GM20000 (cell line): Measurements from ENCODE around the gene GPR142.

ENCODE experiments used
- DNase-seq: peaks from one replicate; pipeline ENCODE4 v3.0.0; 2012; ENCODE audit warnings: low spot score
- TF ChIP-seq, protein P1 (sequence below): IDR thresholded peaks from 2 replicates; pipeline ENCODE4 v1.5.1; 2012; ENCODE audit warnings: mild to moderate bottlenecking, control low read depth; ENCODE audit errors: extremely low read depth, missing control alignments

The GPR142 gene

DNA sequence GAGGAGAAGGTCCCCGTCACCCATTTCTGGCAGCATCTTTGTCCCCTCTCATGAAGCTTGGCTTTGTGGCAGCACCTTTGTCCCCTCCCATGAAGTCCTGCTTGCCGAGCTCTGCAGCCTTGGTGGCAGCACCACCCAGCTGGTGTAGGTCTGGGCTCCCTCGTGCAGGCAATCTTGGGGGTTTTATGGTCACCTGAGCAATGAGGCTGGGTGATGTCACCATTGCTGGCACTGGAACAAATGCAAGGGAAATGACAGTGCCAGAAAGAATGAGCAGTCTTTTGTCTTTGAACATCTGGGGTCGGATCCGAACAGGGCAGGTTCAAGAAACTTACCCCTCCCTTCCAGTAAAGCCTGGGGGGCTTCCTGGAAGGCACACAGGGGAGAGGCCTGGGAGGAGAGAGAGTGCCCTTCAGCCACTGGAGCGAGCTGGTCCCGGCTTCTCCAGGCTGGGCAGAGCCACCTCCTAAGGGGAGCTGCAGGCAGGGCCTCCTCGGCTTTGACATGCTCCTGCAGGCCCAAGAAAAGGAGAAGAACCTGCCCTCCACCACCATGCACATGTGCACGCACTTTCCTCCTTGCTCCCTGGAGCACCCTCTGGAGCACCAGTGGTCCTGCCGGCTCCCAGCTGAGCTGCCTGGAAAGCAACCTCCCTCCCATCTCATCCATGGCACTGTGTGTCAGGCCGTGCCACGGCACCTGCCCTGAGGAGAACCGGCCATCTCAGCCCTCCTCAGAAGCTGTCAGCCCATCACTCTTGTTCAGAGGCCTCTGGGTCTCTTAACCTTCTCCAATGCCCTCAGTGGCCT lies 21.7 kb upstream of the GPR142 start:
- no peak for DNase-seq
- TF ChIP-seq, protein P1, sequence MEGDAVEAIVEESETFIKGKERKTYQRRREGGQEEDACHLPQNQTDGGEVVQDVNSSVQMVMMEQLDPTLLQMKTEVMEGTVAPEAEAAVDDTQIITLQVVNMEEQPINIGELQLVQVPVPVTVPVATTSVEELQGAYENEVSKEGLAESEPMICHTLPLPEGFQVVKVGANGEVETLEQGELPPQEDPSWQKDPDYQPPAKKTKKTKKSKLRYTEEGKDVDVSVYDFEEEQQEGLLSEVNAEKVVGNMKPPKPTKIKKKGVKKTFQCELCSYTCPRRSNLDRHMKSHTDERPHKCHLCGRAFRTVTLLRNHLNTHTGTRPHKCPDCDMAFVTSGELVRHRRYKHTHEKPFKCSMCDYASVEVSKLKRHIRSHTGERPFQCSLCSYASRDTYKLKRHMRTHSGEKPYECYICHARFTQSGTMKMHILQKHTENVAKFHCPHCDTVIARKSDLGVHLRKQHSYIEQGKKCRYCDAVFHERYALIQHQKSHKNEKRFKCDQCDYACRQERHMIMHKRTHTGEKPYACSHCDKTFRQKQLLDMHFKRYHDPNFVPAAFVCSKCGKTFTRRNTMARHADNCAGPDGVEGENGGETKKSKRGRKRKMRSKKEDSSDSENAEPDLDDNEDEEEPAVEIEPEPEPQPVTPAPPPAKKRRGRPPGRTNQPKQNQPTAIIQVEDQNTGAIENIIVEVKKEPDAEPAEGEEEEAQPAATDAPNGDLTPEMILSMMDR = no peak

DNA sequence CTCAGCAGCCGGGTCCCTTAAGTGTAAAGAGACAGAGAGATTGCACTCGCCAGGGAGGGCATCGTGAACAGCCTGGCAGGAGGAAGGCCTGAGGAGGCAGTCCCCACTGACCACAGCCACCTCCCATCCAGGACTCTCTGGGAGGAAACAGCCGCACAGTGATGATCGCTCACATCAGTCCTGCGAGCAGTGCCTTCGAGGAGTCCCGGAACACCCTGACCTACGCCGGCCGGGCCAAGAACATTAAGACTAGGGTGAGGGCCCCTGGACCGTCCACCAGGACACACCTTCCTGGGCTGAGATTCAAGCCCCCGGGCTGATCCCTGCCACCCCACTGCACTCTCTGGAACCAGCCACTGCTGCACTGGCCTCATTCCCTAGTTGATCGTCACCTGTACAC lies 19.7 kb upstream of the GPR142 start:
- DNase-seq = no peak
- TF ChIP-seq, protein P1 = no peak

DNA sequence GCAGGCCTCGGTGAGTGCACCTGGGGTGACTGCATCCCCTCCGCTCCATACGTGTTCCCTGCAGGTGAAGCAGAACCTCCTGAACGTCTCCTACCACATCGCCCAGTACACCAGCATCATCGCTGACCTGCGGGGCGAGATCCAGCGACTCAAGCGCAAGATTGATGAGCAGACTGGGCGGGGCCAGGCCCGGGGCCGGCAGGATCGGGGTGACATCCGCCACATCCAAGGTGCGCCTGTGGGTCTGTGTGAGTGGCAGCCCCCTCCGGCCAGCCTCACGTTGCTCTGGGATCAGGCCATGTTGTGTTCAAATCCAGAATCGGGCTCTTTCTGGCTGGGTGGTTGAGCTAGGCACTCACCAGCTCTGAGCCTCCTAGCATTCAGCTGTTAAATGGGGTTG lies 18.2 kb upstream of the GPR142 start:
- no peak for DNase-seq

DNA sequence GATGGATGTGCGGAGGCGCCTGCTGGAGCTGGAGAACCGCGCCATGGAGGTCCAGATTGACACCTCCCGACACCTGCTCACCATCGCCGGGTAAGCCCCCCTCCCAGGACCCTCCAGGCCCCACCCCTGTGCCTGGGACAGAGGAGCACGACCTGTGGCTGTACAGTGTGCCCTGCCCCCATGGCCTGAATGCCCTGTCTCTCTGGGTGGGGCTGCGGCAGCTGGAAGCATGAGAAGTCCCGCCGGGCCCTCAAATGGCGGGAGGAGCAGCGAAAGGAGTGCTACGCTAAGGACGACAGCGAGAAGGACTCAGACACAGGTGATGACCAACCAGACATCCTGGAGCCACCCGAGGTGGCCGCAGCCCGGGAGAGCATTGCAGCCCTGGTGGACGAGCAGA lies 16.8 kb upstream of the GPR142 start:
- TF ChIP-seq, protein P1 = no peak
- no peak for DNase-seq

More for the DNA sequence above, 18.2 kb upstream of the GPR142 start:
- TF ChIP-seq, protein P1 = no peak

DNA sequence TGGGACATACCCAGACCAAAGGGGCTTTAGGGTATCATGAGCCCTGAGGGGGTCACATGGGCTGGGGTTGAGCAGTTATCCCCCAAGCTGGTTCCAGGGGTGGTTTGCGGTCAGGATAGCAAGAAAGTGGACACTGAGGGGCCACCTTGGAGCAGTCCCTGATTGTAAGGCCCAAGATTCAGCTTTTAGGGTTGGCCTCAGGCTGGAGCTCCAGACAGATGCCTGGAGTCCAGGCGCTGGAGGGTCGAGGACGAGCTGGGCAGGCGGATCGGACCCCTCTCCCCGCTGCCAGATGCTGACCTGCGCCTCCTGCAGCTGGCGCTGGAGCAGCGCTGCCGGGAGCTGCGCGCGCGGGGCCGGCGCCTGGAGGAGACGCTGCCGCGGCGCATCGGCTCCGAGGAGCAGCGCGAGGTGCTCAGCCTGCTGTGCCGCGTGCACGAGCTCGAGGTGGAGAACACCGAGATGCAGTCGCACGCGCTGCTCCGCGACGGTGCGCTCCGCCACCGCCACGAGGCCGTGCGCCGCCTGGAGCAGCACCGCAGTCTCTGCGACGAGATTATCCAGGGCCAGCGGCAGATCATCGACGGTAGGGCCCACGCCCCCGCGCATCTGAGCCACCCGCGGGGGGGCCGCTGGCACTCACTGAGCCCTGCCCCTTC lies 15.6 kb upstream of the GPR142 start:
- TF ChIP-seq, protein P1 = no peak
- DNase-seq = no peak

DNA sequence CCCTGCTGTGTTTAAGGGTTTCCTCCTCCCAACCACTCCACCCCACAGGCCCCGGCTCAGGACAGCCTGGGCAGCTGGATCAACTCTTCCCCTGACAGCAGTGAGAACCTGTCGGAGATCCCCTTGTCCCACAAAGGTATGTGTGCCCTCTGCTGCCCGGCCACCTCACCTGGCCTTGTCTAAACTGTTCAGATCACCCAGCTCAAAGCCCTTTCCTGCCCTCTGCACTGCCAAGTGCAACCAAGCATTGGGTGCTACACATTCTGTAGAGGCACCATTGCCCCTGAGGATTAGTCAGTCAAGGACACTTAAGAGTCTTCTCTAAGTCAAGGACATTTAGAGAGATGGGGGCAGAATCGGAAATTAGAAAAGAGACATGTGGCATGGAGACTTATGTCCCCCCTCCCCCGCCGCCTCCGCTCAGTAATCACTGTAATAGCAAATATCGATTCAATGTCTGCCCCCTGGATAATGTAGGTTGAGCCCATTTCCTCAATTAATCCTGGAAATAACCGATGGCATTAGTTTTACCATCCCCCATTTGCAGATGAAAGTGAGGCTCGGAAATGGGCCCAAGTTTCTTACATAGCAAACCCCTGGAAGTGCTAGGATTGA lies 13.8 kb upstream of the GPR142 start:
- no peak for DNase-seq
- TF ChIP-seq, protein P1 = no peak

DNA sequence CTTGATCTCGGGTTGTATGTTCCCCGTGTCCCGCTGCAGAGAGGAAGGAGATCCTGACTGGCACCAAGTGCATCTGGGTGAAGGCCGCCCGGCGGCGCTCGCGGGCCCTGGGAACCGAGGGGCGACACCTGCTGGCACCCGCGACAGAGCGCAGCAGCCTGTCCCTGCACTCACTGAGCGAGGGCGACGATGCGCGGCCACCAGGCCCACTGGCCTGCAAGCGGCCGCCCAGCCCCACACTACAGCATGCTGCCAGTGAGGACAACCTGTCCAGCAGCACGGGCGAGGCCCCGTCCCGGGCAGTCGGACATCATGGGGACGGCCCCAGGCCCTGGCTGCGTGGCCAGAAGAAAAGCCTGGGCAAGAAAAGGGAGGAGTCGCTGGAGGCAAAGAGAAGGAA lies 13.2 kb upstream of the GPR142 start:
- TF ChIP-seq, protein P1 = peak; percentile 97
- peak; percentile 89 for DNase-seq
